Panc1 (cell line): ENCODE measurements around the gene FHIT. TPM values are rescaled to one million over a fixed set of nuclear protein-coding genes. Genes with fewer than 3 reads are reported as not detected.

Experiments
- ATAC-seq: fragments of 200-7000 bp; cut with Tn5 transposase; 2 replicates; pipeline ENCODE4 v1.9.1; 2020; ENCODE audit warnings: mild to moderate bottlenecking, moderate library complexity
- BruUV-seq: library from RNA; stranded (reverse); fragments of 400-500 nt; replicated peaks from 2 replicates; lab custom pipeline; 2021; lab: Mats Ljungman, UMichigan
- CTCF ChIA-PET: fragments of 300-600 bp; sonication (Branson Sonifier 250); formaldehyde crosslinking; loops from one replicate; lab custom pipeline; 2022; ENCODE audit warnings: antibody characterized with exemption; lab: Charles Lee
- POLR2A ChIA-PET: fragments of 300-600 bp; sonication (Branson Sonifier 250); formaldehyde crosslinking; loops from one replicate; lab custom pipeline; 2022; ENCODE audit warnings: antibody characterized with exemption; lab: Charles Lee
- DNase-seq: peaks from one replicate; pipeline ENCODE4 v3.0.0-alpha.2; 2010; ENCODE audit warnings: low read depth, low spot score
- H3K27ac ChIP-seq: 2 replicates; pipeline ENCODE4 v1.5.1; 2011; ENCODE audit warnings: mild to moderate bottlenecking, low read length, inconsistent platforms
- H3K27me3 ChIP-seq: fragments of 200-500 bp; sonication (Bioruptor generic); 2 replicates; pipeline ENCODE4 v1.6.0; 2014; ENCODE audit warnings: low read length, inconsistent platforms; ENCODE audit not compliant: control insufficient read depth, insufficient read depth
- H3K36me3 ChIP-seq: fragments of 200-500 bp; sonication (Bioruptor generic); 2 replicates; pipeline ENCODE4 v1.5.1; 2014; ENCODE audit warnings: inconsistent platforms, mild to moderate bottlenecking, low read length, moderate library complexity; ENCODE audit not compliant: control insufficient read depth, insufficient read depth
- H3K4me1 ChIP-seq: 2 replicates; pipeline ENCODE4 v1.5.1; 2011; ENCODE audit warnings: inconsistent platforms, mild to moderate bottlenecking, low read length, moderate library complexity; ENCODE audit not compliant: control insufficient read depth, insufficient read depth
- H3K4me3 ChIP-seq, 2 experiments: 2 replicates each; pipeline ENCODE4 v1.5.1; 2011 to 2012; ENCODE audit warnings: low read depth in 2 of 2, low read length in 2 of 2, mild to moderate bottlenecking in 2 of 2, inconsistent platforms in 1 of 2, moderate library complexity in 1 of 2
- H3K9me3 ChIP-seq: fragments of 200-500 bp; sonication (Bioruptor generic); 2 replicates; pipeline ENCODE4 v1.5.1; 2014; ENCODE audit warnings: low read depth, mild to moderate bottlenecking, inconsistent platforms, low read length, moderate library complexity; ENCODE audit not compliant: control insufficient read depth, insufficient read depth
- CTCF ChIP-seq: fragments of 450-650 bp; IDR thresholded peaks from 2 replicates; pipeline ENCODE4 v1.5.1; 2017; ENCODE audit warnings: mild to moderate bottlenecking
- POLR2AphosphoS5 ChIP-seq: IDR thresholded peaks from 2 replicates; pipeline ENCODE4 v1.6.1; 2012; ENCODE audit warnings: mild to moderate bottlenecking, low read depth, low read length, moderate library complexity
- SIN3A ChIP-seq: IDR thresholded peaks from 2 replicates; pipeline ENCODE4 v1.6.1; 2012; ENCODE audit warnings: low read depth, mild to moderate bottlenecking, low read length, moderate library complexity, borderline replicate concordance; ENCODE audit not compliant: insufficient read depth
- TCF7L2 ChIP-seq: IDR thresholded peaks from 2 replicates; pipeline ENCODE4 v1.6.1; 2011; ENCODE audit warnings: mild to moderate bottlenecking, low read depth, low read length, inconsistent platforms
- in situ Hi-C: cut with HindIII; loops from 2 replicates; pipeline ENCODE4 v1.10.0; 2016; ENCODE audit warnings: low sequenced_read_pairs, low pct_unique_long_range_greater_than_20kb
- intact Hi-C: fragments of 100-400 bp; cut with micrococcal nuclease; formaldehyde crosslinking; loops from one replicate; pipeline ENCODE4 v1.10.0; 2022; ENCODE audit not compliant: unreplicated experiment
- total RNA-seq: library from RNA; stranded (reverse); gene quantifications from one replicate; pipeline ENCODE4 v1.2.1, GENCODE V29; 2021; ENCODE audit not compliant: unreplicated experiment
- TF ChIP-seq, protein P1 (sequence below), 2 experiments: IDR thresholded peaks; 2 replicates each; pipeline ENCODE4 v1.6.1; 2011 to 2012; ENCODE audit warnings: low read depth in 2 of 2, control low read depth in 1 of 2, low read length in 1 of 2, mild to moderate bottlenecking in 1 of 2, moderate library complexity in 1 of 2; ENCODE audit not compliant: insufficient read depth in 1 of 2

The FHIT gene
- total RNA-seq, 1 experiment from 2014 or later, result 2.2 TPM

GRCh38 chr3:60304112-60304511, 947.1 kb downstream of the FHIT start:
- intact Hi-C loops, result no loop called here
- BruUV-seq, result no TSS peak
- POLR2A ChIA-PET, result no interaction called here

GRCh38 chr3:60303160-60303559, 948.1 kb downstream of the FHIT start:
- Histone ChIP-seq H3K36me3 (no peaks in the 10 kb centered on the region), H3K4me1 (no peaks in the 10 kb centered on the region), H3K27ac (no peak overlapping the region), H3K27me3 (no peaks in the 10 kb centered on the region), H3K9me3 (no peaks in the 10 kb centered on the region), H3K4me3 (no peak overlapping the region)
- intact Hi-C loops (no loop called here), in situ Hi-C loops (no loop called here)
- CTCF ChIA-PET, result no interaction called here
- TF ChIP-seq CTCF (no peak), POLR2AphosphoS5 (no peak), SIN3A (no peak), TCF7L2 (no peak)
- TF ChIP-seq, protein P1, sequence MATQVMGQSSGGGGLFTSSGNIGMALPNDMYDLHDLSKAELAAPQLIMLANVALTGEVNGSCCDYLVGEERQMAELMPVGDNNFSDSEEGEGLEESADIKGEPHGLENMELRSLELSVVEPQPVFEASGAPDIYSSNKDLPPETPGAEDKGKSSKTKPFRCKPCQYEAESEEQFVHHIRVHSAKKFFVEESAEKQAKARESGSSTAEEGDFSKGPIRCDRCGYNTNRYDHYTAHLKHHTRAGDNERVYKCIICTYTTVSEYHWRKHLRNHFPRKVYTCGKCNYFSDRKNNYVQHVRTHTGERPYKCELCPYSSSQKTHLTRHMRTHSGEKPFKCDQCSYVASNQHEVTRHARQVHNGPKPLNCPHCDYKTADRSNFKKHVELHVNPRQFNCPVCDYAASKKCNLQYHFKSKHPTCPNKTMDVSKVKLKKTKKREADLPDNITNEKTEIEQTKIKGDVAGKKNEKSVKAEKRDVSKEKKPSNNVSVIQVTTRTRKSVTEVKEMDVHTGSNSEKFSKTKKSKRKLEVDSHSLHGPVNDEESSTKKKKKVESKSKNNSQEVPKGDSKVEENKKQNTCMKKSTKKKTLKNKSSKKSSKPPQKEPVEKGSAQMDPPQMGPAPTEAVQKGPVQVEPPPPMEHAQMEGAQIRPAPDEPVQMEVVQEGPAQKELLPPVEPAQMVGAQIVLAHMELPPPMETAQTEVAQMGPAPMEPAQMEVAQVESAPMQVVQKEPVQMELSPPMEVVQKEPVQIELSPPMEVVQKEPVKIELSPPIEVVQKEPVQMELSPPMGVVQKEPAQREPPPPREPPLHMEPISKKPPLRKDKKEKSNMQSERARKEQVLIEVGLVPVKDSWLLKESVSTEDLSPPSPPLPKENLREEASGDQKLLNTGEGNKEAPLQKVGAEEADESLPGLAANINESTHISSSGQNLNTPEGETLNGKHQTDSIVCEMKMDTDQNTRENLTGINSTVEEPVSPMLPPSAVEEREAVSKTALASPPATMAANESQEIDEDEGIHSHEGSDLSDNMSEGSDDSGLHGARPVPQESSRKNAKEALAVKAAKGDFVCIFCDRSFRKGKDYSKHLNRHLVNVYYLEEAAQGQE (IDR thresholded peaks at IDR 0.05; ENCODE audit: insufficient read depth in 1 of 2, low read depth in 2 of 2, low read length in 1 of 2), result no peak
- POLR2A ChIA-PET, result no interaction called here
- no TSS peak for BruUV-seq
- ATAC-seq (no peak), DNase-seq (no peak)

More at GRCh38 chr3:60304112-60304511, 947.1 kb downstream of the FHIT start:
- Histone ChIP-seq H3K9me3 (no peaks in the 10 kb centered on the region), H3K36me3 (no peaks in the 10 kb centered on the region), H3K4me3 (no peak overlapping the region), H3K27ac (no peak overlapping the region), H3K27me3 (no peaks in the 10 kb centered on the region), H3K4me1 (no peaks in the 10 kb centered on the region)
- ATAC-seq (no peak), DNase-seq (no peak)
- in situ Hi-C loops, result no loop called here
- TF ChIP-seq, protein P1 (IDR thresholded peaks at IDR 0.05; ENCODE audit: insufficient read depth in 1 of 2, low read depth in 2 of 2, low read length in 1 of 2), result no peak
- TF ChIP-seq CTCF (no peak), POLR2AphosphoS5 (no peak), SIN3A (no peak), TCF7L2 (no peak)
- CTCF ChIA-PET, result no interaction called here
